Measurements from ENCODE around the gene HEMK1. TPM values are rescaled to one million over a fixed set of nuclear protein-coding genes. Genes with fewer than 3 reads are reported as not detected.

Gene HEMK1
- total and polyA plus RNA-seq, 3 experiments from 2014 or later, result 27.4 to 55.0 (median 51.8) TPM

DNA sequence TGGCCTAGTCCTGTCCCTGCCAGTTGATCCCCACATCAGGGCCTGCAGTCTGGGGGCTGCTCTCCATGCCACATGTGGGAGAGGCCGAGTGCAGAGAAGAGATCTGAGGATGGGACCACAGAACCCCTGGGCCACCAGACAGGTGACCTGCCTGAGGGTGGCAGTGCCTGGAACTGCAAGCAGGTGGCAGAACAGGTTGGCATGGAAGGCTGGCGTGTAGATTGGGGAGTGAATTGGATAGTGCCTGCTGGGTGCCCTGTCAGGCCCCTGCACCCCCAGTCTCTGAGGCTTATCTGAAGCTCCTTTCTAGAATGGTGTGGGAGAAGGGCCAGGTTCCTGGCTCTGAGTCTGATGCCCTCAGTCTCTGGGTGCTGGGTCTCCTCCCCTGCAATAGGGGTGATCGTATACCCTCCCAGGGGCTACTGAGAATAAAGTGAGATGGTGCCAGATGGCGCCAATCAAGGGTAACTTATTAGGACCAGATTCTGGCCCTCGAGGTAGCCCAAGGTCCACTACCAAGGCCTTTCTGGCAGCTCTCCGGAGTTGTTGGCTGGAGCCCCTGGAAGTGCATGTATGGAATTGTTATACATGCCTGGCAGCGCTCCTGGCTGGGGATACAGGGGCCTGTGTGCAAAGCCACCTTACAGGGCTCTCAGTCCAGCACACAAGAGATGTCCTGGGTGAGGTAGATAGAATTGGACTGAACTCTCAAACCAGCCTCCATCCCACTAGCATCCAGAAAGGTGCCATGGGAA lies 17.5 kb upstream of the HEMK1 start:
- H3K27me3 ChIP-seq (ENCODE audit: insufficient read depth, low read length, poor library complexity, severe bottlenecking), result no peaks in the 10 kb centered on the region
- no peak overlapping the region for H3K4me3 Mint-ChIP-seq
- H3K36me3 ChIP-seq (ENCODE audit: insufficient read depth, low read length), result no peaks in the 10 kb centered on the region
- peak overlapping the region in 1 of 8 donors; percentile 73 for H3K27ac Mint-ChIP-seq
- no peak overlapping the region for H3K27ac ChIP-seq (ENCODE audit: low read depth, low read length)
- H3K4me3 ChIP-seq (ENCODE audit: low read length), result no peak overlapping the region
- no peak for DNase-seq
- H3K4me1 ChIP-seq (ENCODE audit: insufficient read depth, low read length), result no peaks in the 10 kb centered on the region
- H3K9me3 Mint-ChIP-seq, result no peaks in the 10 kb centered on the region
- no peaks in the 10 kb centered on the region for H3K9me3 ChIP-seq (ENCODE audit: low read length)
- H3K27me3 Mint-ChIP-seq, result no peaks in the 10 kb centered on the region
- no peaks in the 10 kb centered on the region for H3K4me1 Mint-ChIP-seq
- ChIA-PET CTCF (interaction anchor here (1.5 to 3.1 kb wide), 4 partner anchors 9 to 61 kb away, joined by 6 to 11 read pairs (median 8); partner anchors contain the start of gene CISH), POLR2A (no interaction called here)
- H3K36me3 Mint-ChIP-seq, result no peaks in the 10 kb centered on the region

DNA sequence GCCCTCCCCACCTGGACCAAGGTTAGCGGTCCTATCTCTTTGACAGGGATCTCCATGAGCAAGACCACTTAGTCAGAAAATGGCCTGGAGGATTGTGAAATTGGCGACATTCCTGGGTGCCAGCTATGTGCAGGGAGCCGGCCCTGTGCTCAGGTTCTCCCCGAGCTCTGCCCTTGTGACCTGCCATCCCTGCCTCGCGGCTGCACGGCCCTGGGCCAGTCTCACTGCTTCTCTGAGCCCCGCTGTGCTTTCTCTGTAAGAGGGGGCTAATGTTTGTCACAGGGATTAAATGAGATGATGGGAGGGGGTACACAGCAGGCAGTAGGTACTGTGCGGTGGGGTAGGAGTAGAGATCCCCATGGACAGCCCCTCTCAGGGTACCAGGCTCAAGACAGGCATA lies 16.7 kb upstream of the HEMK1 start:
- H3K9me3 ChIP-seq (ENCODE audit: low read length), result no peaks in the 10 kb centered on the region
- no peaks in the 10 kb centered on the region for H3K27me3 Mint-ChIP-seq
- no peak overlapping the region for H3K27ac ChIP-seq (ENCODE audit: low read depth, low read length)
- peak overlapping the region in 1 of 8 donors; percentile 43 for H3K27ac Mint-ChIP-seq
- DNase-seq, result no peak
- H3K4me3 ChIP-seq (ENCODE audit: low read length), result no peak overlapping the region
- H3K4me1 ChIP-seq (ENCODE audit: insufficient read depth, low read length), result no peaks in the 10 kb centered on the region
- no peaks in the 10 kb centered on the region for H3K4me1 Mint-ChIP-seq
- ChIA-PET POLR2A (no interaction called here), CTCF (interaction anchor here (2.4 to 3.1 kb wide), 2 partner anchors 10 to 60 kb away, joined by 9 to 11 read pairs; partner anchors contain the start of gene CISH)
- no peaks in the 10 kb centered on the region for H3K9me3 Mint-ChIP-seq
- H3K27me3 ChIP-seq (ENCODE audit: insufficient read depth, low read length, poor library complexity, severe bottlenecking), result no peaks in the 10 kb centered on the region
- H3K4me3 Mint-ChIP-seq, result no peak overlapping the region
- no peaks in the 10 kb centered on the region for H3K36me3 ChIP-seq (ENCODE audit: insufficient read depth, low read length)
- no peaks in the 10 kb centered on the region for H3K36me3 Mint-ChIP-seq

DNA sequence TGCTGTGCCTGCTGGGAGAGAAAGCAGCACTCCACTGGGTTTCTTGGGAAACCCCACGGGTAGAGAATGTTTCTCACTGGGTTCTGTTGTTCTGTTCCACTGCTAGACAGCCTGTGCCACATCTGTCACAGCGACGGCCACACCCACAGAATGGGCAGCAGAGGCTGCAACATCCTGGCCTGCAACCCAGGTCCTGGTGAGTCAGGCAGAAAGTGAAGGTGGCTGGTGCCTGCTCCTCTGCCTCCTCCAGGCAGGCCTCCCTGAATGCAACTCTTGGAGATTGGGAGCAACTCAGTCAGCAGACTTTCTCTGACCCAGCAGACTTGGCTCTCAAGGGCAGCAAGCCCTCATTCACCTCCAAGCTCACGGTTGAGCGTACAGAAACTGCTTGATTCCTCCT lies 14.8 kb upstream of the HEMK1 start:
- no peak overlapping the region for H3K27ac ChIP-seq (ENCODE audit: low read depth, low read length)
- H3K27ac Mint-ChIP-seq, result no peak overlapping the region

DNA sequence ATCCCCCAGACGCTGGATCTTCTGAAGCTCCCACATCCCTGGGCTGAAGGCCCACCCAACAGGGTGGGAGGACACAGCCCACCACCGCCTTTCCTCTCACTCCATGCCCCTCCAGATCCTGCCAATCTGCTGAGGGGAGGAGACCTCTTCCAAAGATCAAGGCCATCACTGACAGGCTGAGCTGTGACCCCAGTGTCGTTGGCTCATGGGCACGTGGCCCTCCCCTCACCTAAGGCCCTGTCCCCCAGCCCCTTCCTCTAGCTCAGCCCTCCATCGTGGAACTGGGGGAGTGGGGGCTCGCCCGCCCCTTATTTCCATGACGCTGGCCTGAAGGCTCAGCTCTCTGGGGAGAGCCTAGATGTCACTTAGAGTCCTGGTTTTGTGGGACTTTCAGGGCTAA lies 12.2 kb upstream of the HEMK1 start:
- H3K36me3 Mint-ChIP-seq, result peaks cover 0 to 4% (median 0%) of the 10 kb centered on the region in 3 donors
- Histone ChIP-seq H3K27ac (ENCODE audit: low read depth, low read length) (no peak overlapping the region), H3K27me3 (ENCODE audit: insufficient read depth, low read length, poor library complexity, severe bottlenecking) (no peaks in the 10 kb centered on the region), H3K9me3 (ENCODE audit: low read length) (no peaks in the 10 kb centered on the region), H3K4me3 (ENCODE audit: low read length) (no peak overlapping the region), H3K4me1 (ENCODE audit: insufficient read depth, low read length) (no peaks in the 10 kb centered on the region), H3K36me3 (ENCODE audit: insufficient read depth, low read length) (no peaks in the 10 kb centered on the region)
- no peaks in the 10 kb centered on the region for H3K27me3 Mint-ChIP-seq
- no peaks in the 10 kb centered on the region for H3K9me3 Mint-ChIP-seq
- DNase-seq, result no peak
- ChIA-PET POLR2A (no interaction called here), CTCF (interaction anchor here (0.7 kb wide), 1 partner anchor 15 kb away, joined by 3 read pairs; no protein-coding TSS in a partner anchor)
- no peak overlapping the region for H3K4me3 Mint-ChIP-seq
- no peaks in the 10 kb centered on the region for H3K4me1 Mint-ChIP-seq
- H3K27ac Mint-ChIP-seq, result no peak overlapping the region

More for the DNA sequence above, 14.8 kb upstream of the HEMK1 start:
- Mint-ChIP-seq H3K27me3 (no peaks in the 10 kb centered on the region), H3K4me3 (no peak overlapping the region), H3K9me3 (no peaks in the 10 kb centered on the region), H3K4me1 (no peaks in the 10 kb centered on the region), H3K36me3 (peaks cover 0 to 4% (median 0%) of the 10 kb centered on the region in 3 donors)
- no peak for DNase-seq
- POLR2A ChIA-PET, result no interaction called here
- Histone ChIP-seq H3K36me3 (ENCODE audit: insufficient read depth, low read length) (no peaks in the 10 kb centered on the region), H3K9me3 (ENCODE audit: low read length) (no peaks in the 10 kb centered on the region), H3K4me1 (ENCODE audit: insufficient read depth, low read length) (no peaks in the 10 kb centered on the region), H3K4me3 (ENCODE audit: low read length) (no peak overlapping the region), H3K27me3 (ENCODE audit: insufficient read depth, low read length, poor library complexity, severe bottlenecking) (no peaks in the 10 kb centered on the region)
- CTCF ChIA-PET, result interaction anchor here (1.2 to 2.1 kb wide), 3 partner anchors 12 to 121 kb away, joined by 3 to 6 read pairs (median 4); no protein-coding TSS in a partner anchor

DNA sequence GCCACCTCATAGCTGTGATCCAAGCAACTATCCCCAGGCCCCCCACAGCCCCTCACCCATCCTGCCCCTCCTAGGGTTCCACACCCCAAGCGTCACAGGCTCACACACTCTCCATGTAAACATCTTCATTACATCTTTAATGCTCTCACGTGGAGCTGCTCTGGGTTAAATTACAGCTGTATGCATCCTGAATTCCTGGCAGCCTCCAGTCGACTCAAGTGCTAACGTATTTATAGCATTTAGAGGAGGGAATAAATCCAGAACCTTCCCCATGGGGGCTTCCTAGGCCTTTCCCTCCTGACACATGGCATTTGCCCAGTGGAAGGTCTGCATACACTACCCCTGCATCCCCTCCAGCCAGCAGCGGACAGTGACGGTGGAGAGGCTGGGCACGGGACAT lies 11.4 kb upstream of the HEMK1 start:
- Histone ChIP-seq H3K27ac (ENCODE audit: low read depth, low read length) (no peak overlapping the region), H3K4me1 (ENCODE audit: insufficient read depth, low read length) (no peaks in the 10 kb centered on the region), H3K4me3 (ENCODE audit: low read length) (no peak overlapping the region), H3K9me3 (ENCODE audit: low read length) (no peaks in the 10 kb centered on the region), H3K36me3 (ENCODE audit: insufficient read depth, low read length) (no peaks in the 10 kb centered on the region), H3K27me3 (ENCODE audit: insufficient read depth, low read length, poor library complexity, severe bottlenecking) (no peaks in the 10 kb centered on the region)
- Mint-ChIP-seq H3K27me3 (no peaks in the 10 kb centered on the region), H3K4me1 (no peaks in the 10 kb centered on the region), H3K27ac (no peak overlapping the region), H3K4me3 (no peak overlapping the region), H3K9me3 (no peaks in the 10 kb centered on the region), H3K36me3 (peaks cover 0 to 4% (median 0%) of the 10 kb centered on the region in 3 donors)
- DNase-seq, result no peak
- ChIA-PET CTCF (no interaction called here), POLR2A (no interaction called here)

DNA sequence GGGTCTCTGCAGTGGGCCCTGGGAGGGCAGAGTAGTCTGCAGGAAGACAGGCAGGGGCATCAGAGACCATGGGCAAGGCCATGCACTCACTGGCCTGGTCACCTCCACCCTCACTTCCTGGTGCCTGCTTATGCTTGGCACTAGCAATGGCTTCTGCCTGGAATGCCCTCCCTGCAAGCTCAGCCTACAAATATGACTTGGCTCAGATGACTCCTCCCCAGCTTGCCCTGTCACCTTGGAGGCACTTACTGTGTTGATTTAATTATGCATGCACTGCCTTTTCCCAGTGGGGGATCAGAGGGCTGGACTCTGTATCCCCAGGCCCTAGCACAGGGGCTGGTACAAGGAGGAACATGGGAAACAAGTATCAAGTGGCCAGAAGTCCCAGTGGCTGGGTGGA lies 9.6 kb upstream of the HEMK1 start:
- ChIA-PET CTCF (interaction anchor here (1.1 to 1.5 kb wide), 3 partner anchors 10 to 212 kb away, joined by 3 to 5 read pairs (median 4); no protein-coding TSS in a partner anchor), POLR2A (no interaction called here)
- DNase-seq, result no peak
- H3K4me3 ChIP-seq (ENCODE audit: low read length), result no peak overlapping the region
- no peaks in the 10 kb centered on the region for H3K9me3 ChIP-seq (ENCODE audit: low read length)
- Mint-ChIP-seq H3K9me3 (no peaks in the 10 kb centered on the region), H3K36me3 (peaks cover 0 to 9% (median under 1%) of the 10 kb centered on the region in 3 donors), H3K27me3 (peaks cover 0 to 3% of the 10 kb centered on the region in 2 donors), H3K4me1 (peaks cover 0 to 5% (median 3%) of the 10 kb centered on the region in 3 donors), H3K27ac (peak overlapping the region in 1 of 8 donors; percentile 13), H3K4me3 (no peak overlapping the region)
- H3K27me3 ChIP-seq (ENCODE audit: insufficient read depth, low read length, poor library complexity, severe bottlenecking), result no peaks in the 10 kb centered on the region
- no peaks in the 10 kb centered on the region for H3K4me1 ChIP-seq (ENCODE audit: insufficient read depth, low read length)
- H3K27ac ChIP-seq (ENCODE audit: low read depth, low read length), result no peak overlapping the region
- H3K36me3 ChIP-seq (ENCODE audit: insufficient read depth, low read length), result no peaks in the 10 kb centered on the region

DNA sequence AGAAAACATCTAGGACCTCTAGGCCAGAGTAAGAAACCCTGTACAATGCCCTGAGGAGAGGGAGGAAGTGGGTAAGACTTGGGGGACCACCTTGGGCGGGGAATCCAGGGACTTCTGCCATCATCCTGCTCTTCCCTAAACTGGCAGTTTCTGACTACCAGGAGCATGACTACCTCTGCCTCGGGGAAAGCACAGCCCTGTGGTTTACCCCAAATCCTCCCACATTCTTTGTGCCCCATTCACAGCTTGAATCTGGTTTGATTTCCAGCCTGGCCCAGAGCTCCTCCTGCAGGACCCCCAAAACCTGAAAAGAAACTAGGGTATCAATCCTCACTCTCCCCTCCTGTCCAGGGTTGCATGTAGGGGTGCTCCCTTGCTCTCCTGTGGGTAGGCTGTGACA lies 6.5 kb upstream of the HEMK1 start:
- Histone ChIP-seq H3K4me3 (ENCODE audit: low read length) (no peak overlapping the region), H3K4me1 (ENCODE audit: insufficient read depth, low read length) (peaks cover 11% of the 10 kb centered on the region), H3K36me3 (ENCODE audit: insufficient read depth, low read length) (no peaks in the 10 kb centered on the region), H3K9me3 (ENCODE audit: low read length) (no peaks in the 10 kb centered on the region), H3K27ac (ENCODE audit: low read depth, low read length) (no peak overlapping the region), H3K27me3 (ENCODE audit: insufficient read depth, low read length, poor library complexity, severe bottlenecking) (no peaks in the 10 kb centered on the region)
- Mint-ChIP-seq H3K4me1 (peaks cover 10 to 28% (median 14%) of the 10 kb centered on the region in 3 donors), H3K27me3 (peaks cover 0 to 3% of the 10 kb centered on the region in 2 donors), H3K9me3 (no peaks in the 10 kb centered on the region), H3K27ac (peak overlapping the region in 3 of 8 donors; percentile 4 to 80 (median 24)), H3K36me3 (peaks cover 0 to 11% (median 2%) of the 10 kb centered on the region in 3 donors), H3K4me3 (peak overlapping the region in 1 of 7 donors; percentile 30)
- DNase-seq, result no peak
- POLR2A ChIA-PET, result no interaction called here
- CTCF ChIA-PET, result interaction anchor here (1.3 kb wide), 1 partner anchor 53 kb away, joined by 3 read pairs; no protein-coding TSS in a partner anchor

DNA sequence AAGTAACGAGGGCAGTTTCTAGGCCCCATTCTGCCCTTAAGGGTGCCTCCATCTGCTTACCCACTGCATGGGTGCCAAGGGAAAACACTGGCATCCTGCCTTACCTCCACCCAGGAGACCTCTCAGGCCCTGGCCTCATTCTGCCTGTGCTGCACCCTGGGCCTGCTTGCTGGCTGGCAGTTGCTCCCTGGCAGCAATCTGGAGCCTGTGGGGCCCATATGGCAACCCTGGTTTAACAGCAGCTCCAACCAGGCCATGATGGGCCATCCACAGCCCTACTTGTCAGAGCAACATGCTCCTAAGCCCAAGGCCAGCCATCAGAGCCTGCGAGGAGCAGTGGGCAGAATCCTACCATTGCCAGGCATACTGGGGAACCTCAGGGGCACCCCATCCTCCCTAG lies 5.5 kb upstream of the HEMK1 start:
- H3K9me3 Mint-ChIP-seq, result no peaks in the 10 kb centered on the region
- peaks cover 0 to 3% of the 10 kb centered on the region in 2 donors for H3K27me3 Mint-ChIP-seq
- Histone ChIP-seq H3K4me1 (ENCODE audit: insufficient read depth, low read length) (peaks cover 21% of the 10 kb centered on the region), H3K4me3 (ENCODE audit: low read length) (no peak overlapping the region), H3K36me3 (ENCODE audit: insufficient read depth, low read length) (no peaks in the 10 kb centered on the region), H3K27ac (ENCODE audit: low read depth, low read length) (no peak overlapping the region), H3K9me3 (ENCODE audit: low read length) (no peaks in the 10 kb centered on the region), H3K27me3 (ENCODE audit: insufficient read depth, low read length, poor library complexity, severe bottlenecking) (no peaks in the 10 kb centered on the region)
- no peak for DNase-seq
- peaks cover 14 to 36% (median 18%) of the 10 kb centered on the region in 3 donors for H3K4me1 Mint-ChIP-seq
- CTCF ChIA-PET, result no interaction called here
- no peak overlapping the region for H3K4me3 Mint-ChIP-seq
- peaks cover 0 to 11% (median 2%) of the 10 kb centered on the region in 3 donors for H3K36me3 Mint-ChIP-seq
- H3K27ac Mint-ChIP-seq, result peak overlapping the region in 1 of 8 donors; percentile 47
- POLR2A ChIA-PET, result no interaction called here

All from CD8-positive, alpha-beta memory T cell (primary cell).